ENCODE results near the gene KRTAP1-1. TPM values are rescaled to one million over a fixed set of nuclear protein-coding genes. Genes with fewer than 3 reads are reported as not detected.

KRTAP1-1 gene
- total and polyA plus RNA-seq, 2 of the 8 experiments (the other 6 are each of a cell fraction or from before 2014, with no cell fraction given), result not detected

DNA sequence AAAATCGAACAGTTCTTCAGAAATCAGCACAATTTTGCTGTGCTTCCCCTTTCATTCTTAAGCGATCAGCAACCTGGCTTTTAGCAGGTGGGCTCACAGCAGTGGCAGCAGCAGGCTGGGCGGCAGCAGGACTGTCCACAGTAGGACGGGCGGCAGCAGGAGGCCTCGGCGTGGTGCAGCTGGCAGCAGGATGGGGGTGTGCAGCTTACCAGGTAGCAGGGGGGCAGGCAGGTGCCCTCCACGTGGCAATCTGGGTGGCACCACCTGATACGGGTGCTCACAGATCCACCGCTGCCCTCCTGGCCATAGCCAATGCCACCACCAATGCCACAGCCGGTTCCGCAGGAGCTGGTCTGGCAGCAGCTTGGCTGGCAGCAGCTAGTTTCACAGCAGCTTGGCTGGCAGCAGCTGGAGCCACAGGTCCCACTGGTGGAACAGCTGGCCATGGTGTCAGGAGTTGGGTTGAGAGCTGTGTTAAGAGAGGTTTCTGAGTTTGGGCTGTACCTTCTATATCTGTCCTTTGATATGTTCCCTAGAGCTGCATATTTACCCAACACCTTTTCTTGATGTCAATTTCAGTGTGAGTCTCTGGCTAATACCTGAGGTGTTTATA lies 11.5 kb downstream of the KRTAP1-1 start, which contains the start of gene KRTAP1-4:
TSS of gene KRTAP1-4 (minus strand) at position 563 of the 613 bp plus-strand sequence. CDS start at position 446, 117 bp downstream.
- WGBS, 2 experiments (ENCODE audit: extremely low coverage in 1 of 2, insufficient coverage in 1 of 2, insufficient read length in 1 of 2, insufficient replicate concordance in 2 of 2, low coverage in 1 of 2, low lambda C conversion rate in 2 of 2, missing lambda C conversion rate in 1 of 2), result 82% methylated on average over 11 of the region's 12 CpGs; no CpG with 5 or more reads in 1 of the 2 experiments
- Histone ChIP-seq H3K27me3 (replicated peaks in 1 of 4; ENCODE audit: control insufficient read depth in 3 of 4, extremely low read depth in 1 of 4, insufficient read depth in 3 of 4, low read length in 3 of 4) (no peaks in the 10 kb centered on the region), H4K91ac (replicated peaks; ENCODE audit: insufficient read length, low read length) (no peak within 1 kb of the TSS), H3K56ac (replicated peaks; ENCODE audit: insufficient read length, low read depth, low read length) (no peak within 1 kb of the TSS), H3K79me1 (ENCODE audit: low read depth, low read length) (no peaks in the 10 kb centered on the region), H2BK15ac (ENCODE audit: low read length) (no peak within 1 kb of the TSS), H3K4me3 (ENCODE audit: extremely low read depth in 1 of 4, insufficient read depth in 2 of 4, low read depth in 3 of 4, low read length in 4 of 4) (no peak within 1 kb of the TSS), H3K23me2 (ENCODE audit: low read depth, low read length) (no peaks in the 10 kb centered on the region), H2BK5ac (ENCODE audit: low read depth, low read length) (no peak within 1 kb of the TSS), H2BK20ac (ENCODE audit: low read length) (no peak within 1 kb of the TSS), H4K5ac (ENCODE audit: insufficient read length, low read depth, low read length) (no peak within 1 kb of the TSS), H3K4me1 (replicated peaks in 1 of 4; ENCODE audit: control insufficient read depth in 3 of 4, insufficient read depth in 4 of 4, low read length in 3 of 4) (no peaks in the 10 kb centered on the region; a peak in 1 of 7 replicates), H3K27ac (ENCODE audit: low read depth, low read length) (no peak within 1 kb of the TSS), H4K20me1 (replicated peaks in 1 of 2; ENCODE audit: control insufficient read depth in 1 of 2, insufficient read depth in 2 of 2, low read length in 2 of 2) (no peaks in the 10 kb centered on the region), H3K79me2 (ENCODE audit: control insufficient read depth in 1 of 2, insufficient read depth in 2 of 2, low read length in 2 of 2) (no peaks in the 10 kb centered on the region), H3K9me3 (ENCODE audit: insufficient read depth in 2 of 2, low read depth in 1 of 2, low read length in 1 of 2) (no peaks in the 10 kb centered on the region), H3K14ac (ENCODE audit: insufficient read length) (no peak within 1 kb of the TSS), H2AFZ (ENCODE audit: low read length) (no peak within 1 kb of the TSS), H3K36me3 (ENCODE audit: control insufficient read depth in 2 of 4, insufficient read depth in 4 of 4, low read length in 3 of 4) (no peaks in the 10 kb centered on the region), H2BK12ac (ENCODE audit: low read depth, low read length) (no peak within 1 kb of the TSS), H2AK5ac (ENCODE audit: low read depth, low read length) (no peak within 1 kb of the TSS), H3K18ac (ENCODE audit: extremely low read depth, low read length) (no peak within 1 kb of the TSS), H3K4ac (replicated peaks; ENCODE audit: insufficient read length, low read depth, low read length) (no peak within 1 kb of the TSS), H3K23ac (ENCODE audit: insufficient read length) (no peak within 1 kb of the TSS), H3K4me2 (ENCODE audit: insufficient read depth in 1 of 2, low read depth in 2 of 2, low read length in 2 of 2) (no peak within 1 kb of the TSS), H2BK120ac (replicated peaks; ENCODE audit: low read depth, low read length) (no peak within 1 kb of the TSS), H4K8ac (ENCODE audit: extremely low read depth, insufficient read depth, low read length) (no peak within 1 kb of the TSS; the same call in 1 of the 2 replicates), H3K9ac (replicated peaks in 1 of 4; ENCODE audit: extremely low read depth in 1 of 4, low read depth in 3 of 4, low read length in 3 of 4) (no peak within 1 kb of the TSS)
- ChIA-PET CTCF (ENCODE audit: partially characterized antibody) (interaction anchor here (1.2 to 2.0 kb wide), 2 partner anchors 9 to 20 kb away, joined by 4 to 5 read pairs; no protein-coding TSS in a partner anchor), POLR2A (ENCODE audit: partially characterized antibody) (no interaction called here)
- no peak for FAIRE-seq
- no peak for DNase-seq (ENCODE audit: low read depth in 1 of 2, low spot score in 2 of 2)
- TF ChIP-seq NRF1 (IDR thresholded peaks at IDR 0.05; ENCODE audit: low read depth, low read length) (no peak), ASH2L (IDR thresholded peaks at IDR 0.05; ENCODE audit: low read length) (no peak), RNF2 (IDR thresholded peaks at IDR 0.05; ENCODE audit: borderline replicate concordance, low read depth, low read length, missing control alignments, poor library complexity, severe bottlenecking) (no peak), SIX5 (IDR thresholded peaks at IDR 0.05; ENCODE audit: low read depth, low read length) (no peak), SIN3A (conservative IDR thresholded peaks at IDR 0.05 in 1 of 2, IDR thresholded peaks at IDR 0.05 in 1 of 2; ENCODE audit: low read depth in 1 of 2, low read length in 2 of 2) (no peak), TBP (IDR thresholded peaks at IDR 0.05; ENCODE audit: low read depth, low read length) (no peak)
- TF ChIP-seq, protein P1, sequence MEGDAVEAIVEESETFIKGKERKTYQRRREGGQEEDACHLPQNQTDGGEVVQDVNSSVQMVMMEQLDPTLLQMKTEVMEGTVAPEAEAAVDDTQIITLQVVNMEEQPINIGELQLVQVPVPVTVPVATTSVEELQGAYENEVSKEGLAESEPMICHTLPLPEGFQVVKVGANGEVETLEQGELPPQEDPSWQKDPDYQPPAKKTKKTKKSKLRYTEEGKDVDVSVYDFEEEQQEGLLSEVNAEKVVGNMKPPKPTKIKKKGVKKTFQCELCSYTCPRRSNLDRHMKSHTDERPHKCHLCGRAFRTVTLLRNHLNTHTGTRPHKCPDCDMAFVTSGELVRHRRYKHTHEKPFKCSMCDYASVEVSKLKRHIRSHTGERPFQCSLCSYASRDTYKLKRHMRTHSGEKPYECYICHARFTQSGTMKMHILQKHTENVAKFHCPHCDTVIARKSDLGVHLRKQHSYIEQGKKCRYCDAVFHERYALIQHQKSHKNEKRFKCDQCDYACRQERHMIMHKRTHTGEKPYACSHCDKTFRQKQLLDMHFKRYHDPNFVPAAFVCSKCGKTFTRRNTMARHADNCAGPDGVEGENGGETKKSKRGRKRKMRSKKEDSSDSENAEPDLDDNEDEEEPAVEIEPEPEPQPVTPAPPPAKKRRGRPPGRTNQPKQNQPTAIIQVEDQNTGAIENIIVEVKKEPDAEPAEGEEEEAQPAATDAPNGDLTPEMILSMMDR (IDR thresholded peaks at IDR 0.05; ENCODE audit: control extremely low read depth in 1 of 3, insufficient read depth in 1 of 3, low read depth in 1 of 3, low read length in 3 of 3), result no peak

Data from H1 (cell line).